Stimulated activated CD4-positive, alpha-beta T cell treated with anti-CD3 and anti-CD28 coated beads, TNF-alpha, amount 100 ng/mL, for 1 hour (primary cell): Measurements from ENCODE around the gene MGAT4D.
"Not testable (repeated sequence)": the region's sequence is repeated elsewhere in the genome, so short reads cannot be mapped to it uniquely, and the experiment has no call there.

ENCODE experiments used
- DNase-seq, 3 donors: peaks; one replicate each; pipeline ENCODE4 v3.0.0-alpha.2; 2020; ENCODE audit warnings: low read depth in 3 of 3, low spot score in 1 of 3

MGAT4D gene

DNA sequence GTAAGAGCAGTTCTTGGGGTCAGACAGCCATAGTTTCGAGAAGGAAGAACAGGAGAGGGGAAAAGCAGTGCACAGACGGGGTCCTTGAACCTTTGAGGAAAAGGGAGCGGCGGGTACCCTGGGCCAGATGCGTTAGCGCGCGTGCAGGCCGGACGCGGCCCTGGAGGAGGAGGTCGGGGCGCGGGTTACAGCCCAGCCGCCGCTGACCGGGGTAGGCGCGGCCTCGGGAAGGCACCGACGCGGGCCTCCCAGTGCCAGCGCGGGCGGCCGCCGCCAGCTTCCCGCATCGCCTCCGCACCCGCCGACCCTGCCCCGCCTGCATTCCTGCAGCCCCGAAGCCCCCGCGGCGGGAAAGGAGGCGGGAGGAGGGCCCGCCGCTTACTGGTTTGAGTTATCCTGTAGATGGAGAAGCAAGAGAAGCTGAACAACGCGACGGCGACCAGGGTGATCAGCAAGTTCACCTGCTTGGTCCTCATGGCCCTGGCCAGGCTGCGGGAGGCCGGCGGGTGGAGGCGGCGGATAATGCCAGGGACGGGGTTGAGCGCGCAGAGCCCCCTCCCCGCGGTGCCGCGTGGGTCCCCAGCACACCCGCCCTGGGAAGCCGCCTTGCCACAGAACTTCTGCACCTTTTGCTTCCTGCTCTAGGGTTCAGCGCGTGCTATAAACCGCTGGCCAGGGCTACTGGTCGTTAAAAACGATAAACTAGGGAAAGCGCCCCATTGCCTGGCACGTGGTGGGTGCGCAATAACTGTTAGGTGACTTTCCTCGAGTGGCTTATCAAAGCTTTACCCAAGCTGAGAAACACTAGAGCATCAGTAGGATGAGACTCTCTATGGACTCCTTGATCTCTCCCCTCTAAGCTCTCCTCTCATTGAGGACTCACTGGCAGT is at the start of gene MGAT4D:
TSS of gene MGAT4D (minus strand) at position 547 of the 890 bp plus-strand sequence. CDS start at position 476, 71 bp downstream.
- DNase-seq = no peak

GRCh38 chr4:140533951-140534480 is 35.9 kb upstream of the MGAT4D start:
- no peak for DNase-seq

GRCh38 chr4:140529434-140529833 is 31.3 kb upstream of the MGAT4D start:
- DNase-seq = no peak

- DNase-seq = peak; percentile 90 to 94 (median 93)
These were observed 26.0 kb upstream of the MGAT4D start, which contains the start of gene ELMOD2 for GRCh38 chr4:140523857-140524742. Gene ELMOD2 (plus strand): TSS chr4:140524168. CDS start chr4:140525429, 1,261 bp downstream.

DNA sequence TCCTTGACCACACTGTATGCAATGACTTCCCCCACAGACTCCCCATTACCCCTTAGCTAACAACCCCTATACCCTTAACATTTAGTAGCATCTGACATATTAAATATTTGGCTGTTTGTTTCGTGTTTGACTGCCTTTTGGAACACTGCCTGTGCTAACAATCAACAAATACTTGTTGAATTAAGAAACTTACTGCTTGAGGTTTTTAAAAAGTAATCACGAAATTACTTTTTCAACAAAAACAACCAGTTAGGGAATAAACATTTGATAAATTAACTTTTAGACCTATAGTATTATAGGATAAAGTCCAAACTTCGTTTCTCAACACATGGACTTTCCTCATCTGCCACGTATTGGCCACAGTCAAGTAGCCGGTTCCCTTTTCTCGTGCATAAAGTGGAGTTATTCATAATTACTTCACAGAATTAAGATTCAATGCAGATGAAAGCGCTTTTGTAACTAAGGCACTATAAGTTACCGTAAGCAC is 25.3 kb upstream of the MGAT4D start:
- DNase-seq = no peak

GRCh38 chr4:140515423-140515822 is 17.3 kb upstream of the MGAT4D start:
- DNase-seq = no peak

- DNase-seq = not testable (repeated sequence)
These were observed 15.7 kb upstream of the MGAT4D start for GRCh38 chr4:140513765-140514164.

GRCh38 chr4:140504261-140504660 is 6.2 kb upstream of the MGAT4D start:
- DNase-seq = no peak

- no peak for DNase-seq
These were observed 1.3 kb upstream of the MGAT4D start for GRCh38 chr4:140499391-140499790.

GRCh38 chr4:140497405-140497746 is 717 bp downstream of the MGAT4D start:
- DNase-seq = no peak

DNA sequence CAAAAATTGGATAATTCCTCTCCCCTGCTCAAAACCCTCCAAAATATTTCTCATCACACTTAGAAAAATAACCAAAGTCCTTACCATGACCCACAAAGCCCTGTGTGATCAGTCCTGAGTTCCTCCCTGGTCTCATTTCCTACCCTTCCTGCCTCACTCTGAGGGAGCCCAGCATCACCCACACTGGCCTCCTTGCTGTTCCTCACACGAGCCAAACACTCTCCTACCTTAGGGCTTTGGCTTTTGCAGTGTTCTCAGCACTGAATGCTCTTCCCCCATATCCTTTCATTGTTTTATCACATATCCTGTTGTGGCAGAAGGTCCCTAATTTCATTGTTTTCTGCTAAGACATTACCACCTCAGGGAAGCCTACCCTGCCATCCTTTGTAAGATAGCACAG is 12.2 kb downstream of the MGAT4D start:
- DNase-seq = no peak

- DNase-seq = no peak
These were observed 14.6 kb downstream of the MGAT4D start for GRCh38 chr4:140483445-140483844.

DNA sequence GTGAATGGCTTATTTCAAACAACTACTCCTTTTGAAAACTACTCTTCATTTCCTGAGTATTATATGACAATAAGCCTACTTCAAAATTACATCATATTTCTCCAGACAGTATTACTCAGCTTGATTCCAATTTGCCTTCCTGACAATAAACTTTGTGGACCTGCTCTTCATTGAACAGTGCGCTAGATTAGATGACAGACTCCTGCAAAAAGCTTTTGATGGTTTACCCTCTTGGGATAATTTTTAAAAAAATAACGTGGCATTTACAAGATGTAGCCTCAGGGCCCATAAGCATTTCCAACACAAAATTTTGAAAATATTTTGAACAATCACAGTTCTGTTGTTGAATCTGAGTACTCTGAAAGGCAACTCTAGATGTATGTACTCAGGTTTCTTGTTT is 25.9 kb downstream of the MGAT4D start:
- no peak for DNase-seq

DNA sequence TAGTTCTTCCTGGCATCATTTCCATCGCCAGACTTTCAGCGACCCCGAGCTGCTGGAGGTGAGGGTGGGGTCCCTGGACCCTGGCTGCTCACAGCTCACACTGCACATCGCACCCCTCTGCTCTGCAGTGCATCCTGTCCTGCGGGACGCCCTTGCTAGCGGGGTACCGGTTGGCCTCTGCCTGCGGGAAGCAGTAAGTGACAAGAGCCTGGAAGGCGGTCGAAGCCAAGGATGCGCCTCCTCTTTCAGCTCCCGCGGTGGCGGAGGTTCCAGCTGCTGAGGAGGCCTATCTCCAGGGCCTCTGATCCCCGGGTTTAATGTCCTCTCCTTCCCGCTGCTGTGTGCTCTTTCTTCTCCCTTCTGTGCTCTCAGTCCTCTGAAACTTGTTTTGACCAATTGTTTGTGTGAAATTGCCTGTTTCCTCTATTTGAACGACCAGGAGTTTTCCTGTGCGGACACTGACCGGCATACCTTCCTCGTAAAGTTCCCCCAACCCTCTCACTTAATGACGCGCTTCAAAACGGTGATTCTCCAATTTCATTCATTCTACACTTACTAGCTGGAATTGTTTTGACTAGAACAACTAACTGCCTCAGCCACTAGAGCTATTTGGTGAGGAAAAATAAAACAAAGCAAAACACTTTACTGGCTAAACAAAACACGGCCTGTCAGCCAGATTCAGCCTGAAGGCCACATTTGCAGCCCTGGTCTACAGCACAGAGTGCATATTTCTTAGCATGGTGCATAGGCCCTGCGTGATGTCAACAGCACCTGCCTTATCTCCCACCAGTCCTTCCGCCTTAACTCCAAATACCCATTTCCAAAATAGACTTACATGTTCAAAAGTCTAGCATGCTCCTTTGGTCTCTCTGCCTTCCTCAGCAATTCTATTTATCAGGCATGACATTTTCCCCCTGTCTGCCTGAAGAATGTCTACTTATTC is 28.0 kb downstream of the MGAT4D start:
- DNase-seq = no peak

- no peak for DNase-seq
These were observed 31.9 kb downstream of the MGAT4D start for GRCh38 chr4:140466146-140466545.

- DNase-seq = no peak
These were observed 34.5 kb downstream of the MGAT4D start for GRCh38 chr4:140463614-140464013.

DNA sequence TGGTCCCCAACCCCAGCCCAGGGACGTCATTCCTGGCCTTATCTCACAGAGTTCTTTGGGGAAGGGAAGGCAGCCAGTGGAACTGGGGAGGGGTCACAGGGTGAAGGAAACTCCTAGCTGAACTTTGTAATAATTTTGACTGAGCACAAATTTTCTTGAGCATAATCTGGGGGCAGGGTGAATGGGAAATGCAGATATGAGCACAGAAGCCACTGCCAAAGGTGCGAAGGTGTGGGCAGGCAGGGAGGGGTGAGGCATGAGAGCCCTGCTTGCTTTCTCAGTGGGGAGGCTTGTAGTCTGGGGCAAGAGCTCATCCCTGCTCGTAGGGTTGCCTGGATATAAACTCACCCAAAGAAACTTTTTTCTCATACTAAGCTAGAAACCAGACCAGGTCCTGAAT is 34.9 kb downstream of the MGAT4D start:
- DNase-seq = no peak

- DNase-seq = no peak
These were observed 47.7 kb downstream of the MGAT4D start for GRCh38 chr4:140450352-140450751.

- no peak for DNase-seq
These were observed 49.3 kb downstream of the MGAT4D start for GRCh38 chr4:140448830-140449229.

- DNase-seq = no peak
These were observed 49.9 kb downstream of the MGAT4D start for GRCh38 chr4:140448162-140448561.
